GM19467 (cell line): ENCODE data around the gene RAI2.
A peak's percentile ranks its signal among the peaks of the same experiment; 100 is the strongest.
"Not testable (repeated sequence)": the region's sequence is repeated elsewhere in the genome, so short reads cannot be mapped to it uniquely, and the experiment has no call there.

Source experiments
- ATAC-seq: cut with Tn5 transposase; IDR thresholded peaks from one replicate; pipeline ENCODE4 v1.9.1; 2021; ENCODE audit warnings: mild to moderate bottlenecking, moderate library complexity; ENCODE audit not compliant: unreplicated experiment

Gene RAI2

GRCh38 chrX:17787557-17787956, 73.5 kb downstream of the RAI2 start:
- no peak for ATAC-seq

- ATAC-seq: not testable (repeated sequence)
Observed at GRCh38 chrX:17786554-17787347, 74.3 kb downstream of the RAI2 start.

GRCh38 chrX:17779434-17779833, 81.7 kb downstream of the RAI2 start:
- ATAC-seq: no peak

GRCh38 chrX:17778997-17779396, 82.1 kb downstream of the RAI2 start:
- no peak for ATAC-seq

- ATAC-seq: no peak
Observed at GRCh38 chrX:17774053-17774452, 87.0 kb downstream of the RAI2 start.

GRCh38 chrX:17773221-17773876, 87.7 kb downstream of the RAI2 start:
- ATAC-seq: no peak

GRCh38 chrX:17769701-17770269, 91.3 kb downstream of the RAI2 start:
- ATAC-seq: no peak

- ATAC-seq: no peak
Observed at GRCh38 chrX:17768997-17769396, 92.1 kb downstream of the RAI2 start.

GRCh38 chrX:17767734-17768133, 93.4 kb downstream of the RAI2 start:
- ATAC-seq: no peak

- no peak for ATAC-seq
Observed at GRCh38 chrX:17759990-17760389, 101.1 kb downstream of the RAI2 start.

GRCh38 chrX:17758382-17758781, 102.7 kb downstream of the RAI2 start:
- ATAC-seq: peak; percentile 86

- no peak for ATAC-seq
Observed at GRCh38 chrX:17750436-17750835, 110.7 kb downstream of the RAI2 start.
